ENCODE results near the gene C3orf20. TPM values are rescaled to one million over a fixed set of nuclear protein-coding genes. Genes with fewer than 3 reads are reported as not detected.

The C3orf20 gene
- total RNA-seq, 2 donors from 2014 or later = 0.16 to 0.45 TPM

GRCh38 chr3:14792691-14793121 is 117.8 kb downstream of the C3orf20 start:
- Mint-ChIP-seq H3K4me3 (no peak overlapping the region), H3K9me3 (no peaks in the 10 kb centered on the region), H3K36me3 (ENCODE audit: low read depth) (no peaks in the 10 kb centered on the region), H3K27me3 (peaks cover 27% of the 10 kb centered on the region), H3K4me1 (no peaks in the 10 kb centered on the region), H3K27ac (no peak overlapping the region)
- no peak for ATAC-seq (replicated peaks)

- Mint-ChIP-seq H3K4me1 (no peaks in the 10 kb centered on the region), H3K27ac (no peak overlapping the region), H3K4me3 (no peak overlapping the region), H3K36me3 (ENCODE audit: low read depth) (no peaks in the 10 kb centered on the region), H3K27me3 (peaks cover 23% of the 10 kb centered on the region), H3K9me3 (no peaks in the 10 kb centered on the region)
- no peak for ATAC-seq (replicated peaks)
These were observed 118.4 kb downstream of the C3orf20 start for GRCh38 chr3:14793126-14793857.

GRCh38 chr3:14793858-14794234 is 118.9 kb downstream of the C3orf20 start:
- Mint-ChIP-seq H3K27ac (no peak overlapping the region), H3K9me3 (no peaks in the 10 kb centered on the region), H3K27me3 (peaks cover 23% of the 10 kb centered on the region), H3K36me3 (ENCODE audit: low read depth) (no peaks in the 10 kb centered on the region), H3K4me1 (no peaks in the 10 kb centered on the region), H3K4me3 (no peak overlapping the region)
- no peak for ATAC-seq (replicated peaks)

- Mint-ChIP-seq H3K4me3 (no peak overlapping the region), H3K27me3 (peaks cover 21% of the 10 kb centered on the region), H3K27ac (no peak overlapping the region), H3K36me3 (ENCODE audit: low read depth) (no peaks in the 10 kb centered on the region), H3K4me1 (no peaks in the 10 kb centered on the region), H3K9me3 (no peaks in the 10 kb centered on the region)
- ATAC-seq (replicated peaks) = no peak
These were observed 119.5 kb downstream of the C3orf20 start for GRCh38 chr3:14794435-14794834.

GRCh38 chr3:14795996-14796395 is 121.1 kb downstream of the C3orf20 start:
- Mint-ChIP-seq H3K4me3 (no peak overlapping the region), H3K36me3 (ENCODE audit: low read depth) (no peaks in the 10 kb centered on the region), H3K27ac (no peak overlapping the region), H3K27me3 (peaks cover 12% of the 10 kb centered on the region), H3K4me1 (no peaks in the 10 kb centered on the region), H3K9me3 (no peaks in the 10 kb centered on the region)
- ATAC-seq (replicated peaks) = no peak

- Mint-ChIP-seq H3K4me3 (no peak overlapping the region), H3K27ac (no peak overlapping the region), H3K36me3 (ENCODE audit: low read depth) (no peaks in the 10 kb centered on the region), H3K4me1 (no peaks in the 10 kb centered on the region), H3K9me3 (no peaks in the 10 kb centered on the region), H3K27me3 (peaks cover 7% of the 10 kb centered on the region)
- ATAC-seq (replicated peaks) = no peak
These were observed 121.6 kb downstream of the C3orf20 start for GRCh38 chr3:14796403-14797077.

GRCh38 chr3:14797731-14798130 is 122.8 kb downstream of the C3orf20 start:
- no peaks in the 10 kb centered on the region for H3K36me3 Mint-ChIP-seq (ENCODE audit: low read depth)
- ATAC-seq (replicated peaks) = no peak
- H3K27me3 Mint-ChIP-seq = peaks cover 5% of the 10 kb centered on the region
- H3K27ac Mint-ChIP-seq = no peak overlapping the region
- no peaks in the 10 kb centered on the region for H3K4me1 Mint-ChIP-seq
- no peaks in the 10 kb centered on the region for H3K9me3 Mint-ChIP-seq
- H3K4me3 Mint-ChIP-seq = no peak overlapping the region

- Mint-ChIP-seq H3K27ac (no peak overlapping the region), H3K36me3 (ENCODE audit: low read depth) (no peaks in the 10 kb centered on the region), H3K27me3 (peaks cover 6% of the 10 kb centered on the region), H3K4me3 (no peak overlapping the region), H3K4me1 (peaks cover 4% of the 10 kb centered on the region), H3K9me3 (no peaks in the 10 kb centered on the region)
- no peak for ATAC-seq (replicated peaks)
These were observed 123.3 kb downstream of the C3orf20 start for GRCh38 chr3:14798231-14798630.

GRCh38 chr3:14799146-14799545 is 124.2 kb downstream of the C3orf20 start:
- no peak overlapping the region for H3K27ac Mint-ChIP-seq
- peaks cover 9% of the 10 kb centered on the region for H3K27me3 Mint-ChIP-seq
- no peak overlapping the region for H3K4me3 Mint-ChIP-seq

GRCh38 chr3:14801031-14801430 is 126.1 kb downstream of the C3orf20 start:
- Mint-ChIP-seq H3K27ac (no peak overlapping the region), H3K4me1 (peaks cover 17% of the 10 kb centered on the region)
- ATAC-seq (replicated peaks) = no peak

More at GRCh38 chr3:14799146-14799545, 124.2 kb downstream of the C3orf20 start:
- H3K9me3 Mint-ChIP-seq = no peaks in the 10 kb centered on the region
- H3K36me3 Mint-ChIP-seq (ENCODE audit: low read depth) = no peaks in the 10 kb centered on the region
- ATAC-seq (replicated peaks) = no peak
- peaks cover 9% of the 10 kb centered on the region for H3K4me1 Mint-ChIP-seq

GRCh38 chr3:14801668-14802380 is 126.9 kb downstream of the C3orf20 start:
- no peak overlapping the region for H3K4me3 Mint-ChIP-seq
- peaks cover 19% of the 10 kb centered on the region for H3K4me1 Mint-ChIP-seq
- H3K9me3 Mint-ChIP-seq = no peaks in the 10 kb centered on the region
- no peak overlapping the region for H3K27ac Mint-ChIP-seq
- H3K27me3 Mint-ChIP-seq = peaks cover 18% of the 10 kb centered on the region
- H3K36me3 Mint-ChIP-seq (ENCODE audit: low read depth) = no peaks in the 10 kb centered on the region
- no peak for ATAC-seq (replicated peaks)

More at GRCh38 chr3:14801031-14801430, 126.1 kb downstream of the C3orf20 start:
- Mint-ChIP-seq H3K27me3 (peaks cover 16% of the 10 kb centered on the region), H3K9me3 (no peaks in the 10 kb centered on the region), H3K36me3 (ENCODE audit: low read depth) (no peaks in the 10 kb centered on the region), H3K4me3 (no peak overlapping the region)

- H3K9me3 Mint-ChIP-seq = no peaks in the 10 kb centered on the region
- H3K27me3 Mint-ChIP-seq = peaks cover 22% of the 10 kb centered on the region
- H3K27ac Mint-ChIP-seq = no peak overlapping the region
- H3K36me3 Mint-ChIP-seq (ENCODE audit: low read depth) = no peaks in the 10 kb centered on the region
- H3K4me3 Mint-ChIP-seq = no peak overlapping the region
- ATAC-seq (replicated peaks) = no peak
- peaks cover 21% of the 10 kb centered on the region for H3K4me1 Mint-ChIP-seq
These were observed 127.4 kb downstream of the C3orf20 start for GRCh38 chr3:14802381-14802731.

GRCh38 chr3:14803101-14803980 is 128.4 kb downstream of the C3orf20 start:
- Mint-ChIP-seq H3K9me3 (no peaks in the 10 kb centered on the region), H3K27ac (peak overlapping the region; percentile 79), H3K36me3 (ENCODE audit: low read depth) (no peaks in the 10 kb centered on the region), H3K4me3 (no peak overlapping the region), H3K4me1 (peaks cover 21% of the 10 kb centered on the region), H3K27me3 (peaks cover 30% of the 10 kb centered on the region)
- peak; percentile 63 for ATAC-seq (replicated peaks)

Measured in activated T-helper 17 cell treated with anti-CD3 and anti-CD28 coated beads, Interleukin-2, amount 50 U/mL, for 72 hours (primary cell).